ENCODE results near the gene CPSF2.

Gene CPSF2

GRCh38 chr14:92121670-92122350 is at the start of gene CPSF2, which contains the start of gene NDUFB1:
Gene CPSF2, plus strand, starts transcription at chr14:92121969. Its CDS starts 9,016 bp downstream, at chr14:92130985.
Gene NDUFB1, minus strand, starts transcription at chr14:92121706. Its CDS starts 4,069 bp downstream, at chr14:92117637.
- peak; percentile 31 for DNase-seq (ENCODE audit: low read depth)
- H3K4me3 ChIP-seq (ENCODE audit: low read depth, low read length) = peak within 1 kb of the TSS; percentile 94

DNA sequence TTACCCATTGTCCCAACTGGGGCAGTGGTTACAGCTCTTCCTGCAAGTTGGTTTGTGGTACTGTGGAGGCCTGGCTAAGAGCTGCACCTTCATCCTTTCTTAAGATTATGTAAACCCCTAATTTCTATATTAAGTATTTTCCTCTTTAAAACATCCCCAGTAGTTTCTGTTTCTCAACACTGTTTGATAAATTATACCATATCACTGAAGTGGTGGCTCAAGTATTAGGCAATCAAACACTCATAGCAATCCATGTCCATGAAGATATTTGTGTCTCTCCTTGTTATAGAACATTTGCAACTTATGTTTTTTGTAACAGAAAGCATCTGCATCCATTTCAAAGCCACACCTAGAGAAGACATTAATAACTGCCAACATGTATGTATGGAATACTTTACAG is 47.2 kb upstream of the CPSF2 start:
- no peak for DNase-seq (ENCODE audit: low read depth)
- no peak overlapping the region for H3K4me3 ChIP-seq (ENCODE audit: low read depth, low read length)

GRCh38 chr14:92088494-92088893 is 33.3 kb upstream of the CPSF2 start:
- DNase-seq (ENCODE audit: low read depth) = no peak
- no peak overlapping the region for H3K4me3 ChIP-seq (ENCODE audit: low read depth, low read length)

DNA sequence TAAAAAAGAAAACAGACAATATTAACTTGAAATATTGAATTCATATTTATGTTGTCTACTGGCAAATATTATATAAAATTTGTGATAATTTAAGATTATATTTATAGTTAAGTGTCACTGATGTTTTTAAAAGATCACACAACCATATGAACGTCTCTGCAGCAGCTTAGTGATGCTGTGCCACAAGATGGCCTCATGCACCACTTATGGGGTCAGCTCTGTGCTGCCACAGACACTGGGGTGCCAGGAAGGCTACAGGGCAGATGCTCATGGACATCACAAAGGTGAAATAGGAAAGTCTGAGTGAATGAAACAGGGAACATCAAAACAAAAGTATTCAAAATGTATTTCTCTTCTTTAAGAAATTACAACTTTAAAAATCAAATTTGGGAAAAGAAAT is 28.4 kb upstream of the CPSF2 start:
- no peak for DNase-seq (ENCODE audit: low read depth)
- H3K4me3 ChIP-seq (ENCODE audit: low read depth, low read length) = no peak overlapping the region

DNA sequence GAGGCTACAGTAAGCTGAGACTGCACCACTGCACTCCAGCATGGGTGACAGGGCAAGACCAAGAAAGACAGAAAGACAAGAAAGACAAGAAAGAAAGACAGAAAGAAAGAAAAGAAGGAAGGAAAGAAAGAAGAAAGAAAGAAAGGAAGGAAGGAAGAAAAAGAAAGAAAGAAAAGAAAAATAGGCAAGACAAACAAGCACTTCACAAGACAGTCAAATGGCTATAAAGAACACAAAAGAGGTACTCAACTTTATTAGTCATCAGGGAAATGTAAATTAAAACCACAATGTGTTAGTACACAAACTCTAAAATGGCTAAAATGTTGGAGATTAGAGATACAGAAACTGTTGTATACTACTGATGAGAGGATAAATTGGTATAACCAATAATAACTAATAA is 22.0 kb upstream of the CPSF2 start:
- no peak for DNase-seq (ENCODE audit: low read depth)
- no peak overlapping the region for H3K4me3 ChIP-seq (ENCODE audit: low read depth, low read length)

- no peak overlapping the region for H3K4me3 ChIP-seq (ENCODE audit: low read depth, low read length)
- no peak for DNase-seq (ENCODE audit: low read depth)
Observed at GRCh38 chr14:92103363-92103989, 18.3 kb upstream of the CPSF2 start.

DNA sequence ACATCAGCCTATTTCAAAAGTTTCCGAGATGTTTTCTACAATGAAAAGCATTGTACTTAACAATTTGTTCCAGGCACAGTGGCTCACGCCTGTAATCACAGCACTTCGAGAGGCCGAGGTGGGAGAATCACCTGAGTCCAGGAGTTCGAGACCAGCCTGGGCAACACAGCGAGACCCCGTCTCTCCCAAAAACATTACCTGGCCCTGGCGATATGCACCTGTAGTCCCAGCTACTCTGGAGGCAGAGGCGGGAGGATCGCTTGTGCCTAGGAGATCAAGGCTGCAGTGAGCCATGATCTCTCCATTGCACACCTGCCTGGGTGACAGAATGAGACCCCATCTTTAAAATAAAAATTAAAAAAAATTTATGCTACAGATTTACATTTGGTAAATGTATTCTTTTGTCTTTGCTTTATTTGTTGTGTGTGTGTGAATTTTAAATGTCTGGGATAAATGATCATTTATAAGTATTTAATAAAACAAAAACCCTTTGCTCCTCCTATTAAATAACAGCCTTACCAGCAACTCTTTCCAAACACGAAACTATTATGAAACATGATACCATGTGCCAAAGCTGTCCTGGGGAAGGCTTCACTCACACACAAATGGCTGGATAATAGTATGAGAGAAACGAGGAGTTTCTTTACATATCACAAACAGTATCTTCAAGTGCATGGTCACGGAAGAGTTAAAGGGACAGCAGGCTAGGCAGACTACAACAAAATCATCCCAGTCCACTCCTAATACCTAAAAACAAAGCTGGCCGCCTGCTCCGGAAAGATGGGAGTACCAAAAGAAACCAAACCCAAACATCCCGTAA is 16.5 kb upstream of the CPSF2 start:
- peak overlapping the region; percentile 89 for H3K4me3 ChIP-seq (ENCODE audit: low read depth, low read length)
- DNase-seq (ENCODE audit: low read depth) = peak; percentile 7

- peak overlapping the region; percentile 89 for H3K4me3 ChIP-seq (ENCODE audit: low read depth, low read length)
- no peak for DNase-seq (ENCODE audit: low read depth)
Observed at GRCh38 chr14:92105893-92106142, 16.0 kb upstream of the CPSF2 start.

DNA sequence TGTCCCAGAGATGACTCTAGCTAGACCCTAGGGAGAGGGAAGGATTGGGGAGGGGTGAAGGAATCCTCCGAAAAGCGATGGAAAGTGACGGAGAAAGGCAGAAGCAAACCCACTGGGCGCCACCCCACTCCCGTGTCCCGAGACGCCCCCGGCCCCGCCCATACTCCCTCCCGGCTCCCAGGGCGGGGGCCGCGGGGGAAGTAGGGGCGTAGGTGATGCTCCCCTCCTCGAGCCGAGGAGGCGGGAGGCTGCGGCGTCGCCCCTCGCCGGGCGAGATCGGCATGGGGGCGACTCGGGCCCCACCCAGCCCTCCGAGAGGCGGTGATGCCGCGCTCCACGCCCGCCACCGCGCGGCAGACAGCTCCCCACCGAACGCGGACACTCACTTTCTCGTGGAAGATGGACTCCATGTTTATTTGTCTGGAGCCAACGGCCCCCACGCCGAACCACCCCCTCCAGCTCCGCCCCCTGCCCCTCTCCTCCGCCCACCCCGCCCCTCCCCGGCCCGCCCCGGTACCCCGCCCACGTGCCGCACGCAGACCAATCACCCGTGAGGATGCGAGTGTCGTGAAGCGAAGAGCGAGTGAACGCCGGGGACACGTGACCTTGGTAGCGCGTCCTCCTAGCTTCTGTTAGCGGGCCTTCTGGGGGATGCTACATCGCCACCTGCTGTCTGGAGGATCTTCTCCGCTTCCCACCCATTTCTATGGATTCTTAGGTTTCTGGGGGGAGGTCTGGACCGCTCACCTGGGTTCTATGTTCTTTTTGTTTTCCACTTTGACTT is 15.4 kb upstream of the CPSF2 start, which contains the start of gene ATXN3:
Gene ATXN3 (minus strand): TSS at position 440 of the 784 bp plus-strand sequence. CDS start 30 bp downstream, at position 410.
- peak; percentile 98 for DNase-seq (ENCODE audit: low read depth)
- H3K4me3 ChIP-seq (ENCODE audit: low read depth, low read length) = peak within 1 kb of the TSS; percentile 89

DNA sequence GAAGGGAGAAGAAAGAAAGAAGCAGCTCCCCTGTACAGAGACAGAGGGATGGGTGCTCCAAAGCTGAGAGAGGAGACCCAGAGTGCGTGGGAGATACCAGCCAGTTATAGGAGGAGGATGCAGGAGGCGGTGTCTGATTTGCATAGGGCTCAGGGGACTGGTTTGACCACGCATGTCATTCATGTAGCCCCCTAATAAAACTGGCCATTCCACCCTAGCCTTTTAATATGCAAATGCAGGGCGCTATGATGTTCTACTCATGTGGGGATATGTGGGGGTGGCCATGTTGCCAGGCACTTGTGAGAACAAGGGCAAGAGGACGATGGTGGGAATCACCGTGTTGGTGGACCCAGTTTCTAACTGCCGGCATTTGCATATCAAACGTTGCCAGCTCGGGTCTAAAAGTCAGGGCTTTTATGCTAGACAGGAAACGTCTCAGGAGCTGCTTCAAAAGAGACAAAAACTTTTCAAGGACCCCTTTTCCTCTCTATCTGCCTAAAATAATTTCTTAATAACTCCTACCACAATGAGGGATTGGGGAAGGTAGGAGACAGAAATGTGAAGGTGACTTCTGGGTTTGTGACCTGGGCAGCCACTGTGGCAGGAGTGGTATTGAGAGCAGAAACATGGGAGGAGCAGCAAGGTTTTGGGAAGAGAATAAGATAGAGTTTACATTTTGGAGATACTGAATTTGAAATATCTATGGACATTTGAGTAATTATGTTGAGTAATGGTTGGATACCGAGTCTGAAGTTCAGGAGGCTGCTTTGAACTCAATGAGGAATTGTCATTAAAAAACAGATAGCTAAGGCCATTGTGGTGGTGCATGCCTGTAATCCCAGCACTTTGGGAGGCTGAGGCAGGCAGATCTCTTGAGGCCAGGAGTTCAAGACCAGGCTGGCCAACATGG is 13.2 kb upstream of the CPSF2 start:
- no peak overlapping the region for H3K4me3 ChIP-seq (ENCODE audit: low read depth, low read length)
- no peak for DNase-seq (ENCODE audit: low read depth)

DNA sequence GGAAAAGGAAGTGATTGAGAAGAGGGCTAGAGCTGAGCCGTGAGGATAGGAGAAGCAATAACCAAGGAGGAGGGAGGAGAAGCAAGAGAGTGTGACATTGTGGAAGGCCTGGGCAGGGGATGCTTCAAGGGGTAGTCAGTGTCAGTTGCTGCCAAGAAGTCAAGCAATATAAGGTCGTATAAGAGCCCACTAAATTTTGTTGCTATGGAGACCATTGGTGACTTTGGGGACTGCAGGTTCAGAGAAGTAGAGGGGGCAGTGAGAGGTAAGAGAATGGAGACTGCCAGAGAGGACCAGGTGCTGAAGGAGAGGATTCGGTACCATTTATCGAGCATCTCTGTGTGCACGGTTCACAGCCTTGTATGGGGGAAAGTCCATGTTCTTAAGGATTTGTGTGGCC is 12.3 kb upstream of the CPSF2 start:
- no peak for DNase-seq (ENCODE audit: low read depth)
- H3K4me3 ChIP-seq (ENCODE audit: low read depth, low read length) = no peak overlapping the region

- peak overlapping the region; percentile 94 for H3K4me3 ChIP-seq (ENCODE audit: low read depth, low read length)
- peak; percentile 6 for DNase-seq (ENCODE audit: low read depth)
Observed at GRCh38 chr14:92121207-92121669, 531 bp upstream of the CPSF2 start.

DNA sequence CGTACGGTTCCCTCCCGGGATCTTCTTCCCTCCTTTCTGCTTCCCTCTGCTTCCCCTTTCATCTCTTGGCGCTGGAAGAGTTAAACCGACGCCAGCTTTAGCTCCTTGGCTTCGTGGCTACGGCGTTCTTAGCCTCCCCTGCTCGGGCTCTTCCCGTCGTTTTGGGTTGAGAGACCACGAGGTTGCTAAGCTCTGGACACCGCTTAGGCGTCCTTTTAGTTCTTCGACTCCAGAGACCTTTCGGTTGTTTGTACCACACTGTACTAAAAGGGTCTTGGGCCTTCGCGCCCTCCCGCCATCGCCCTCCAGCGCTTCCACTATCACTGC is 545 bp downstream of the CPSF2 start:
- DNase-seq (ENCODE audit: low read depth) = no peak

GRCh38 chr14:92122761-92123160 is 992 bp downstream of the CPSF2 start:
- no peak for DNase-seq (ENCODE audit: low read depth)
- H3K4me3 ChIP-seq (ENCODE audit: low read depth, low read length) = peak overlapping the region; percentile 94

More for the DNA sequence above, 545 bp downstream of the CPSF2 start:
- peak overlapping the region; percentile 94 for H3K4me3 ChIP-seq (ENCODE audit: low read depth, low read length)

- DNase-seq (ENCODE audit: low read depth) = no peak
- H3K4me3 ChIP-seq (ENCODE audit: low read depth, low read length) = no peak overlapping the region
Observed at GRCh38 chr14:92134456-92134855, 12.7 kb downstream of the CPSF2 start.

- no peak for DNase-seq (ENCODE audit: low read depth)
- H3K4me3 ChIP-seq (ENCODE audit: low read depth, low read length) = no peak overlapping the region
Observed at GRCh38 chr14:92135269-92135668, 13.5 kb downstream of the CPSF2 start.

GRCh38 chr14:92143309-92143708 is 21.5 kb downstream of the CPSF2 start:
- DNase-seq (ENCODE audit: low read depth) = no peak
- H3K4me3 ChIP-seq (ENCODE audit: low read depth, low read length) = no peak overlapping the region

- no peak for DNase-seq (ENCODE audit: low read depth)
Observed at GRCh38 chr14:92143962-92144361, 22.2 kb downstream of the CPSF2 start.

DNA sequence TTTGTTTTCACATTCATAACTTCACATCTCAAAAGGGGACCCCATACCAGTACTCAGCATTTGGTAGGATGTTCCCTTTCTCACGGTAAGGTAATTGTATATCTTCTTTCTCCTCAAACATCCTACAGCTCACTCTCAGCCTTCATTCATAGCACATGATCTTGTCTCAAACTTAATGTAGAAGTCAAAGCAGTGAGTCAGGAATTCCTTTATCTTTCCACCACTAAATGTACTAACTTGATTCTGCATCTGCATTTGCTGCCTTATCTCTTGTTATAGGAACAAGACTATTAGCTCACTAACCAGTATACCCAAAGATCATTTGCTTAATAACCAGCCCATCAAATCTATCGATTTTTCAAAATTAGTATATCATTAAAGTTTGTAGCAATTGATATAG is 22.9 kb downstream of the CPSF2 start:
- DNase-seq (ENCODE audit: low read depth) = no peak
- no peak overlapping the region for H3K4me3 ChIP-seq (ENCODE audit: low read depth, low read length)

More at GRCh38 chr14:92143962-92144361, 22.2 kb downstream of the CPSF2 start:
- no peak overlapping the region for H3K4me3 ChIP-seq (ENCODE audit: low read depth, low read length)

All from skeletal muscle cell (primary cell).